Right renal cortex interstitium (tissue), 3 donors: ENCODE data around the gene PRKCH. TPM values are rescaled to one million over a fixed set of nuclear protein-coding genes. Genes with fewer than 3 reads are reported as not detected.
A peak's percentile ranks its signal among the peaks of the same experiment; 100 is the strongest.
"Not testable (repeated sequence)": the region's sequence is repeated elsewhere in the genome, so short reads cannot be mapped to it uniquely, and the experiment has no call there.

Source experiments
- DNase-seq, 3 donors: peaks; one replicate each; pipeline ENCODE4 v3.0.0-alpha.2; 2013; ENCODE audit warnings: low read depth in 3 of 3, low spot score in 2 of 3
- polyA plus RNA-seq, 3 donors: library from polyadenylated mRNA; unstranded; fragments of 120-200 nt; gene quantifications; one replicate each; pipeline ENCODE4 v1.2.1, GENCODE V29; 2013; ENCODE audit not compliant: insufficient read length in 3 of 3

The PRKCH gene
- polyA plus RNA-seq, 3 donors: 17.5 to 20.1 (median 18.1) TPM

DNA sequence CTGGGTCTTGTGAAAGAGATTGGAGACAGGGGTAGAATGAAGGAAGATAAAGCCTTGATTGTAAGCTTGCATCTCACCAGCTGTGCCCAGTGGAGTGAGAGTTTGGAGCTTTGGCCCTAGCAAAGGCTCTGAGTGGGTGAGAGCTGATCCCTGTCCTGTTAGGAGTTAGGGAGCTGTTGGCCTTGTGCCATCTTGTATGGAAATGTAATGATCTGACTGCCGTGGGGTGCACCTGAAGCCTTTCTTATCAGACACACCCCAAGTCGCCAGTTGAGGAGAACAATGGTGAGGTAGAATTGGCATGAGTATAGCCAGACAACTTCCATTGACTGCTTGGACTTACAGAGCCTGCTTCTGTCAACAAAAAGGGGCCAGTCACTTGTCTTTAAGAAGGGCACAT is 130.1 kb downstream of the PRKCH start:
- DNase-seq: no peak

DNA sequence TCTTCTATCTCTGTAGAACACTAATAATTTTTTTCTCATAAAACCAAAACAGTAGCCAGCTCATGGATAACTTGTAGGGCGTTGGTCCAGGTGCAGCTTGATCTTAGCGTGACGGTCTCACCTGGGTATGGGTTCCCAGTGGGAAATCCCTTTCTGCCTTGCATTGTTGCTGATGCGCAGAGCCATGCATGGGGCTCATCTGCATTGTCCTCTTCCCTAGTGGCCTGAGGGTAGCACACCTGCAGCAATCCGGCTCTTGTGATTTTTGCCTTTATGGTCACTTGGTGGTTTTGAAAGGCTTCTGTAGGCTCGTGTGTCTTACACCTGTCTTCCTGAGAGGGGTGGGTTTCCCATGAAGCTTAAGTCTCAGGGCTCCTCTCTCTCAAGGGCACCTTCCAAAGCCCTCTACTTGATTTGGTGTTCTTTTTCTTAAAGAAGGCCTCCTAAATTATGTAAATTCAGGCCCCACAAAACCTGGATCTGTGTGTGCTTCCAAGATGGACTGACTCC is 130.6 kb downstream of the PRKCH start:
- no peak for DNase-seq

DNA sequence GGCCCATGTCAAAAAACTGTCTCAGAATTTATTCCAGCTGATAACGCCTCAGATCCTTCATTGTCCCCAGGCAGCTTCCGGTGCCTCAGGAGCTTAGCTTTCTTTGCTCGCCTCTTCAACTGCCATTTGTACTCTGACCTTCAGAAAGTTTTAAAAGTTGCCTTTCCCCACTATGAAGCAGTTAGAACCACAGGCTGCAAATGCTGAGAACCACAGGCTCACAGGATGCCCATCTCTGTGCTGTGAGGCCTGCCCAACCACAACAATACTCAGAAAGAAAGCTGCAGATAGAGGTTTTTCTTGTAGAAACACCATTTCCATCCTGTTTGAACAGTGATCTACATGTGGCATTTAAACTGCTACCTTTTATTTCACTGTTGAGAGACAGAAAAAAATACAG is 131.1 kb downstream of the PRKCH start:
- no peak for DNase-seq

DNA sequence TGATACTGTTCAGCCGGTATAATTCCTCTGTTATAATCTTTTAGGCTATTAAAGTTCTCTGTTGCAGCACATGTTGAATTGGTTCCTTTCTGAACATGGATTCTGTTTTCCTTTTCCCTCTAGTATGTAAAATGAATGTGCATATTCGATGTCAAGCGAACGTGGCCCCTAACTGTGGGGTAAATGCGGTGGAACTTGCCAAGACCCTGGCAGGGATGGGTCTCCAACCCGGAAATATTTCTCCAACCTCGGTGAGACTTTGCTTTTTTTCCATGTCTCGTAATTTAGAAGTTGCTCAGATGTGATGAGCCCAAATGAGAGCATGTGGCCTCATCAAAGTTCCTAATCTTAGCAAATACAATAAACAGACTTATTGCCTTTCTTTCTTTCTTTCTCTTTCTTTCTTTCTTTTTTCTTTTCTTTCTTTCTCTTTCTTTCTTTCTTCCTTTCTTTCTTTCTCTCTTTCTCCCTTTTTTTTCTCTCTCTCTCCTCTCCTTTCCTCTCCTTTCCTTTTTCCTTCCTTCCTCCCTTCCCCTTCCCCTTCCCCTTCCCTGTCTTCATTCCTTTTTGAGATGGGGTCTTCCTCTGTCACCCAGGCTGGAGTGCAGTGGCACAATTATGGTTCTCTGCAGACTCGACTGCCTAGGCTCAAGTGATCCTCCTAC is 131.9 kb downstream of the PRKCH start:
- no peak for DNase-seq

DNA sequence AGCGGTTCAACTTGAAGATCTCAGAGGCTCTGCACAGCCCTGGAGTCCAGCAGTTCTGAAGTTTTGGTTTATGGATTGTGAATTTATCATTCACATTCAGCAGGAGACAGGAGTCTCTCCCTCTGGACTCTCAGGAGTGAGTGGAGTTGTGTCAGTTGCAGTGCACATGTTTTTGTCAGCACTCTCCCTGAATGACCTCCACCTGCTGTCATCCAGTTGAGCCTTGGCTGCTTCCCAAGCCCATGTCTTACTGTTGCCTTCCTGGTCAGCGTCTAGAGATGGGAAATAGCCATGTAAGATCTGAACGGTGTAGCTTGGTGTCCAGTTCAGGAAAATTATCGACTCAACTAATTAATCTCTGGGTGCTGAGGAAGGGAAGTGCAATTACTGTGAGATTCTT is 133.2 kb downstream of the PRKCH start:
- DNase-seq: no peak

DNA sequence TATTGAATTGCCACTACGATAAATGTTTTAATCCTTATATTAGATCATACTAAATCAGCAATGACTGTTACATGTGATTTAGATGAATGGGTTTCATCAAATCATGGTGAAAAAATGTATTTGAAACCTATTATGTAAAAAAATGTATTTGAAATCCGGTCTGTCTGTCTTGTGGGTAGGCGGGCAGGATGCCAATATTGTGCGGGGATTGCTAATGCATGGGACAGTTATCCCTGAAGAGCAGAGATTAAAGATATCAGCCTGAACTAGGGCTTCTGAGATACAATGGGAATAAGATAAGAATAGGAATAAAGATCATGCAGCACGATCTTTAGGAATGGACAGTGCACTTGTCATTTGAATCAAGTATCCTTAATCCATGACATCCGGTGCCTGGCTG is 134.0 kb downstream of the PRKCH start:
- DNase-seq: no peak

DNA sequence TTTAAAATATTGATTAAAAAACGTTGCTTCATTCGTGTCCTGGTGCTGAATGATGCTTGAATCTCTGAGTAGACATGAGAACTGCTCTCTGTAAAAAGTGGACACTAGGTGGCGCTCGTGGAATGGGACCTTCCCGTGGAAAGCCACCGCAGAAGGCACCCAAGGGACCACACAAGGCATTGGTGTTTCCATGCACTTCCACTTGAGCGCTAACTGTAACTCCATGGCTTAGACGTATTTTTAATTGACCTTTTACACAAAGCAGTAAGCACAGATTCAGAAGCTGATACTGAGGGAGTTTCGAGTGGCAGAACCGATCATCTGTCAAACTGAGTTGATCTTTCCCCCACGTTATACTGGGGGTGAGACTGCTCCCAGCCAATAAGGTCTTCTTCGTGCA is 135.3 kb downstream of the PRKCH start:
- no peak for DNase-seq

DNA sequence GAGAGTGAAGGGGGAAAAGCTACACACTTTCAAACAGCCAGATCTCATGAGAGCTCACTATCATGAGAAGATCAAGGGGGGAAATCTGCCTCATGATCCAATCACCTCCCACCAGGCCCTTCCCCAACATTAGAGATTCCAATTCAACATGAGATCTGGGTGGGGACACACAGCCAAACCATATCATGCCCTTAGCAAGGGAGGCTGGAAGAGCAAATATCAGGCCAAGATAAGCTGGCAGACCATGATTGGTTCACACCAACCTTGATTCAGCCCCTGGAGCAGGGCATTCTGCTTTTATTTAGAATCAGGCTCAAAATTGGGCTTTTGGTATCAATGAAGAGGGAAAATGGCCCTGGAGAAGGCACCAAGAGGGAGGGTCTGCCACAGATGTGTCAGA is 137.4 kb downstream of the PRKCH start:
- no peak for DNase-seq

DNA sequence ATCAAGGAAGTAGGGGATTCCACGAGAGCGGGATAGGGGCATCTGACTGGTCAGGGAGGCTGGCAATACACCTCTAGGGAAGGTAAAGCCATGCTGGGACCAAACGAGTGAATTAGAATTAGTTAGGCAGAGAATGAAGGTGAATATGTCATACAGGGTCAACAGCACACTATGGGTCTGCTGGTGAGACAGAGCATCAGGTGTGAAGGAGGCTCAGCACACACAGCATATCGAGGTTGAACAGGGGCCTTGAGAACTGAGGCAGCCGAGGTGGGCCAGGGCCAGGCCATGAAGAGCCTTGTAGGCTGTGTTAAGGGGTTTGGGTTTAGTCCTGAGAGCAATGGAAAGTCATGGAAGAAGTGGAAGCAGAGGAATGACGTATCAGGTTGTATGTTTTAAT is 137.8 kb downstream of the PRKCH start:
- no peak for DNase-seq

DNA sequence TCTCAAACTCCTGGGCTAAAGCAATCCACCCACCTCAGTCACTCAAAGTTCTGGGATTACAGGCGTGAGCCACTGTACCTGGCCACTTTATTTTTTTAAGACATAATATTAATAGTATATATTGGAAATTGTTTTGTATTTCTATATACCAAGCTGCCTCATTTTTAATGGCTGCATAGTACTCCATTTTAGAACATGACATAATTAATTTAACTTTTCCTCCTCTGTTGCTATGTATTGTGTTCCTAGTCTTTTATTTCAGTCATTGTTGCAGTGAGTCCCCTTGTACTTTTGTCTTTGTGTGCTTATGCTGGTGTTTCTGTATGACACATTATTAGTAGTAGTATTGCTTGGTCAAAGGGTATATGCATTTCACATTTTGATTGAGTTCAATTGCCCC is 138.7 kb downstream of the PRKCH start:
- DNase-seq: no peak

DNA sequence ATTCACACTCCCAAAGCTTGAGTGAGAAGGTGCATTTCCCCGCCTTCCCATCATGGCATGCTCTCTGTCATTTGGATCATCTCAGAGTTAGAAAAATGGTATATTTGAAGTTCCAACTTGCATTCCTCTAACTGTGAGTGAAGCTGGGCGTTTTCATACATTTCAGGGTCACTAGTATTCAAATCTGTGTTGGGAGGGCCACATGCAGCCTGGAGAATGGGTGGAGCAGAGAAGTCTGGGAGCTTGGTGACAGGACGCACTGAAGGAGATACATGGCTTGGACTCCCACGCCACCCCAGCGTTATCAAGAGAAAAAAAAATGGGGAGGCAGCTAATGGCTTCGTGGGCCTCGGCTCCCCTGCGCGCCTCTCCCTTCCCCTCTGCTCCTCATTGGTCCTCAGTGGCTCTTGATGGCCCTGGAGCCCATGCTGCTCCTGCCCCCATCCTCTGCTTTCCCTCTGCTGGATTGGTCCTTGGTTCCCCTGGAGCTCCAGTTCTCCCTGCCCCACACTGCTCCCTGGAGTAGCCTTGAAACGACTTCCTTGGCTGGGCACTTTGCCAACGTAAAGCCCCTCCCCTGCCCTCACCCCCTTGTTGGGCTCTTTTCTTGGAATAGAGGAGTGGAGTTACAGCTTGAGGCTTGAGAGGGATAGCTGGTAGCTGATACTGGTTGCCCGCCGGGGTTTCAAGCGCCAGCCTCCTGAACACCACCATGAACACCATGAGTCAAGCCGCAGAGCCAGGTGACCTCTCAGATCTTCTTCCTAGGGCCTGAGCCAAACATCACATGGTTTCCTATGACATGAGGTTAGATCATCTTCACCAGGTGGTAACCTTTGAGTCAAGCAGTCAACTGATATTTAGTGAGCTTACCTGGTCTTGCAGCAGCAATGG is 139.6 kb downstream of the PRKCH start:
- DNase-seq: no peak

DNA sequence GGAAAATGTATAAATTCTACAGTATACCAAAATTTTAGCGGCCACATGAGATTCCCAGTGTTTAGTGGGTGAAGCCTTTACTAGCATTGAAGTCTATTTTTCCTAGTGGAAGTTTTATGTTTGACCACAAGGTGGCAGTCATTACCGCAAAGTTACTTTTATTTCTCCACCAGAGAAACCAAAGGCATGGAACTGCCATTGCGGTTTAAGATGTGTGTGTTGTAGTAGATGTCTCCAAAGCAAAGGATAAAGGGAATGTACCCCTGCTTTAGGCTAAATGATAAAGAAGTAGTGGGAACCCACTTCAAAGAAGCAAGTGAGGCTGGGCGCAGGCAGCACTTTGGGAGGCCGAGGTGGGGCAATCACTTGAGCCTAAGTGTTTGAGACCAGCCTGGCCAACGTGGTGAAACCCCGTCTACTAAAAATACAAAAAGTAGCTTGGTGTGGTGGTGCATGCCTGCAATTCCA is 140.5 kb downstream of the PRKCH start:
- DNase-seq: peak; percentile 56 to 77 (median 71)

DNA sequence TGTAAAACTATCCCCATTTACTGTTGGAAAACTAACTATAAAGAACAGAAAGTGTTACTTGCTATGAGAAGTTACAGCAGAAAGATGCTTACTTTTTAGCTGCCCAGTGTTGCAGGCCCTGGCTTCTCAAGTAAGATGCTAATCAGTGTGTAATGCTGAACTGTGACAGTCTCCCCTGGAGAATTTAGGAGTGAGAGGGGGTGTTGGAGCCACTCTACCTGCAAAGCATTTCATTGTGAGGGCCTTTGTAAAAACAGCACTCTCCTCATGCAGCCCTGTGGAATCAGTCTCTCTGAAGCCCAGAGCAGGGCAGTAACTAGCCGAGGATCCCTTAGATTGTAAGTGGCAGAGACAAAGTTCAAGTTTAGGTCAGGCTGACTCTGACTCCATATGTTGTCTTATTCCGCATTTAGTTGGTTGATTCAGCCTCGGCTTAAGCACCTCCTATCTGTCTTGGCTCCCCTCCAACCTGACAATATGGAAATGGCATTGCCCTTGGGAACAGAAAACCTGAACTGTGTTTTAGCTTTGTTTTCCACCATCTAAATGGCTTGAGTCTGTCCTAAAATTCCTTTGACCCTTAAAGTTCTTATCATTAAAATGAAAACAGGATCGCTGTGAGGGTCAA is 141.3 kb downstream of the PRKCH start:
- no peak for DNase-seq

DNA sequence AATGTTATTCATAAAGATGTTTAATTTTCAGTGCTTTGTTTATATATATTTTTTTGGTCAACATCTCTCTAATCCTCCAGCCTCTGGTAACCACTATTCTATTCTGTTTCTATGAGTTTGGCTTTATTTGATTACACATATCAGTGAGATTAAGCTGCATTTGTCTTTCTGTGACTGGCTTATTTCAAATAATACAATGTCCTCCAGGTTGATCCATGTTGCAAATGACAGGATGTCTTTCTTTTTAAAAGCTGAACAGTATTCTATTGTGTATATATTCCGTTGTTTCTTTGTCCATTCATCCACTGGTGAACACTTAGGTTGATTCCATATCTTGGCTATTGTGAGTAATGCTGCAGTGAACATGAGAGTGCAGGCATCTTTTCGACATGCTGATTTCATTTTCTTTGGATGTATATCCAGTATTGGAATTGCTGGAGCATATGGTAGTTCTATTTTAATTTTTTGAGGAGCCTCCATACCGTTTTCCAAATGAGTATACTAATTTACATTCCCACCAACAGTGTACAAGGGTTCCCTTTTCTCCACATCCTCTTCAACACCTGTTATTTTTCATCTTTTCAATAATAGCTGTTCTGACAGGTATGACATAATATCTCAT is 142.4 kb downstream of the PRKCH start:
- no peak for DNase-seq

DNA sequence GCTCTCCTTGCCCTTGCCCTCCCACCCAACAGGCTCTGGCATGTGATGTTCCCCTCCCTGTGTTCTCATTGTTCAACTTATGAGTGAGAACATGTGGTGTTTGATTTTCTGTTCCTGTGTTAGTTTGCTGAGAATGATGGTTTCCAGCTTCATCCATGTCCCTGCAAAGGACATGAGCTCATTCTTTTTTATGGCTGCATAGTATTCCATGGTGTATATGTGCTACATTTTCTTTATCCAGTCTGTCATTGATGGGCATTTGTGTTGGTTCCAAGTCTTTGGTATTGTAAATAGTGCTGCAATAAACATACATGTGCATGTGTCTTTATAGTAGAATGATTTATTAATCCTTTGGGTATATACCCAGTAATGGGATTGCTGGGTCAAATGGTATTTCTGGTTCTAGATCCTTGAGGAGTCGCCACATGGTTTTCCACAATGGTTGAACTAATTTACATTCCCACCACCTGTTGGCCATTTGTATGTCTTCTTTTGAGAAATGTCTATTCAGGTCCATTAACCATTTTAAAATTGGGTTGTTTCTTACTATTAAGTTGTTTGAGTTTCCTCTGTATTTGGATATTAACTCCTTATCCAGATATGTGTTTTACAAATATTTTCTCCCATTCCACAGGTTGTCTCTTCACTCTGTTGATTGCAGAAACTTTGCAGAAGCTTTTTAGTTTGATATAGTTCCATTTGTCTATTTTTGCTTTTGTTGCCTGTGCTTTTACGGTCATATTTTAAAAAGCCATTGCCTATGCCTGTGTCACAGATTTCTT is 143.4 kb downstream of the PRKCH start:
- not testable (repeated sequence) for DNase-seq

DNA sequence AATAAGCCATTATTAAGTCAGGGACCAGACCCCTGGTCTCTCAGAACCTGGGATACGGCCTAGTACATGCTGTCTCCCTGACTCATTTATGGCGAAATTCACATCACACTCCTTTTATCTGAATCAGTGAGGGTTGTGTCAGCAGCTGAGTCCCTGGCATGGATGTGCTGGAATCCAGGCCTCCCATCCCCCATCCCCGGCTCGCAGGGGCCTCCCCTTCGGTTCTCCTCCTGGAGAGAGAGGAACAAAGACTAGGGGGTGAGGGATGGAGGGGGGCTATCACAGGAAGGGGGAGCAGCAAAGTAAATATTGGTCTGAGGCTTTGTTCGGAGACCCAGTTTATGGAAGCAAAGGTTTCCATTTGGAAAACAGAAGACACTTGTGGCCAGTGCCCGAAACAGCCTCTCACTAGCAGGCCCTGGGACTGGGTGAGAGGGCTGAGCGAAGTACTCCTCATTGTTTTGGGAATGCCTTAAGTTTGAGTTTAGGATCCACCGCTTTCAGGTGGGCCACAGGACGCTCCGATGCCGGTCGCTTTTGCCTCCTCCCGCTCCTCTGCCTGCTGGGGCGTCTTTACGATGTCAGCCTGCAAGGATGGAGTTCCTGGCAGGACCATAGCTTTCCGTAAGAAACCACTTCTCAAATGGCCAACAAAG is 145.0 kb downstream of the PRKCH start:
- no peak for DNase-seq

DNA sequence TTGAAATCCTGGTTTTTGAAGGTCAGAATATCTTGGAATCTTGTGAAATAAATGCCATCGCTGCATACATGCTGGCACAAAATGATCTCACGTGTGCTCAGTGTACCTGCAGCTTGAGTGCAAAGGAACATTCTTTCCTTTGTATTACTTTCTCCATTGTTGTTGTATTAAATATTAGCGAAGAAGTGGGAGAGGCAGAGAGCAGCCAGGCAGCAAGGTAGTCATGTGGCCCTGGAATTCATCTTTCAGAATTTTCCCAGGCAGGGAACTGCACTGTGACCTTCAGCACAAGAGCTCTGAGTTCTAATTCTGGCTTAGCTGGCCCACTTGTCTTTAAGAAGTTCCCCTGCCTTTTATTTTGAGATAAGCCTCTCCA is 145.5 kb downstream of the PRKCH start:
- no peak for DNase-seq

DNA sequence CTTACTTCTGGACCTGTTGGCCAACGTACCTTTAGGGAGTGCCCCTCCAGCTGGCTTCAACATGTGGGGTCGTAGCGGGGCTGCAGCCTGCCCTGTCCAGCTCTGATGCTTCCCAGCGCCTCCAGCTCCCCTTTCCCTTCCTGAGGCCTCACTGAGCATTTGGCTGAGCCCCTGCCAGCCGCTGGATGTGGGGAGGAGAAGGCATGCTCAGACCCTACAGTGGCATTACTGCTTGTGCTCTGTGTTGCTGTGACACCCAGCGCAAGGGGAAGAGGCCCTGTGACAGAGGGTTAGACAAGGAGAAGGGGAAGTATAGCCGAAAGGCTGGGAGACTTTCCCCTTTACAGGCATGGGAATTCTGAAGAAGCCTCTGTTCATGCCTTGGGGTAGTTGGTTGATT is 145.9 kb downstream of the PRKCH start:
- DNase-seq: no peak

DNA sequence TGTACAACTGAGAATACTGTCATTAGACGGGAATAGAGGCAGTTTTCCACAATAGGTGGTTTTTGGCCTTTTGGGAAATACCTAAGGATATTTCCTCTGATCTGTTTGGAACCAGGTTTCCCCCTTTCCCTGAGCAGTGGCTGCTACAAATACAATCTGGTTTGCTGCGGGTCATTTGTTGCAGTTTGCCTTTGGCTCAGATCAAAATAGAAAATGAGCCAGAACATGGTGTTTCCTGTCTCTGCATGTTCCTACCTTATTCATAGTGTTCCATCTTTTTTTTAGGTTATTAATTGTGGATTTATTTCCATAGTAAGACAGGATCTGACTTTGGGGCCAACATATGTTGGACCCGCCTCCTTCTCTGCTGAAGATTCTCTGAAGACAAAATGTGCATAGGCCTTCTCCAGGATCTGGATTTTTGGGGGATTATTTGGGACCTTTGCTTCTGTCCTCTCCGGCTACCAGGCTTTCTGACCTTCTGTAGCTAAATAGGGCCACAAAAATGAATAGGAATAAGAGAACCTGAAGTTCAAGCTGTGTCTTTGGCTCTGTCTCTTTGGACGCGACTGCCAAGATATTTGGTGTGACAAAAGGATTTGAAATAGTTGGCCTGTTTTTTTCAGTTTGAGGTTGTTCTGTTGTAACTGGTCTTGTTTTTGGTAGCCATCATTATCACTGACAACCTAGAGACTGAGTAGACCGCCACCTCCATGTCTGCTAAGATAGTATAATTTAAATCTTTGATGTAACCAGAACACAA is 146.9 kb downstream of the PRKCH start:
- DNase-seq: no peak
